HG03342 (cell line): ENCODE data around the gene TUBG1.

ENCODE experiments used
- ATAC-seq: cut with Tn5 transposase; IDR thresholded peaks from one replicate; pipeline ENCODE4 v1.9.1; 2021; ENCODE audit warnings: mild to moderate bottlenecking, moderate library complexity; ENCODE audit not compliant: unreplicated experiment

Gene TUBG1

GRCh38 chr17:42609182-42609813, at the start of gene TUBG1, which contains the start of gene RETREG3:
Gene TUBG1, plus strand, starts transcription at chr17:42609683. Its CDS starts 55 bp downstream, at chr17:42609738.
Gene RETREG3, minus strand, starts transcription at chr17:42609374. Its CDS starts 50 bp downstream, at chr17:42609324.
- ATAC-seq: peak; percentile 89

DNA sequence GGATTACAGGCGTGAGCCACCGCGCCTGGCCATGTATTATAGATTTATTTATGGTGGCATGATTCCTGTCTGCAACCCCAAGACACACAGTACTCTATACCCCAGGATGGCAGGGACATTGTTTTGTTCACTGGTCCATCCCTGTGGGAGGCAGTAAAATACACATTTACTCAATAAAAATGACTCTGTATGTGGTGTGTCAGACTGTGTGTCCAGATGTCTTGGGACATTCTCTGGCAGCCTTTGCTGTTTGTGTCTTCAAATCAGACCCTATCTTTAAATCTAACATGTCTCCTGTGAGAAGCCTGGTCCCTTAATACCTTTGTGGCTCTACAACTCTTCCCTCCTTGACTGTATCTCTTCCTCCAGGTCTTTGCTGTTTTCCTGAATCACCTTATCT, 49.2 kb upstream of the TUBG1 start:
- no peak for ATAC-seq

- ATAC-seq: no peak
Measured at GRCh38 chr17:42561897-42562387, 47.5 kb upstream of the TUBG1 start, which contains the start of gene COASY. Gene COASY, plus strand, starts transcription at chr17:42562148. Its CDS starts 475 bp downstream, at chr17:42562623.

- ATAC-seq: no peak
Measured at GRCh38 chr17:42562388-42563142, 46.9 kb upstream of the TUBG1 start.

- ATAC-seq: no peak
Measured at GRCh38 chr17:42563143-42563509, 46.4 kb upstream of the TUBG1 start.

DNA sequence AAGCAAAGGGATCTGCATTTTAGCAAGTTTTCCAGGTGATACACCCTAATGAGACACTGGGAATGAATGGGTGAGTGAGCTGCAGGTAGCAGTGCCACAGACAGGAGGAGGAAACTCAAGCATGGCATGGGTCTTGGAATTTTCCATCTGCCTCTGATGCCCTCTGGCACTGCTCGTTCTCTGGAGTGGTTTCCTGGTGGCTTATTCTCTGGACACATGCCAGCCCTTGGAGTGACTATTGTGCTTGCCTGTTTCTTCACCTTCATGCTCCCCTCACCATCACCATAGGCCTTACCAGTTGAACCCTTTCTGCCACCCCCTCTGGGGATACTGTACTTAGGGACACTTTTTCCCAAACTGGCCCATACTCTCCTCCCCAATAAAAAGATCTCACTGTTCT, 45.9 kb upstream of the TUBG1 start:
- ATAC-seq: no peak

GRCh38 chr17:42563950-42564349, 45.5 kb upstream of the TUBG1 start:
- ATAC-seq: no peak

GRCh38 chr17:42564815-42565522, 44.5 kb upstream of the TUBG1 start:
- no peak for ATAC-seq

- no peak for ATAC-seq
Measured at GRCh38 chr17:42565523-42566214, 43.8 kb upstream of the TUBG1 start.

- no peak for ATAC-seq
Measured at GRCh38 chr17:42566215-42566882, 43.1 kb upstream of the TUBG1 start.

GRCh38 chr17:42566883-42567573, 42.5 kb upstream of the TUBG1 start, which contains the start of gene MLX:
Gene MLX, plus strand, starts transcription at chr17:42567100. Its CDS starts 25 bp downstream, at chr17:42567125.
- ATAC-seq: peak; percentile 54

- no peak for ATAC-seq
Measured at GRCh38 chr17:42568341-42569111, 41.0 kb upstream of the TUBG1 start.

DNA sequence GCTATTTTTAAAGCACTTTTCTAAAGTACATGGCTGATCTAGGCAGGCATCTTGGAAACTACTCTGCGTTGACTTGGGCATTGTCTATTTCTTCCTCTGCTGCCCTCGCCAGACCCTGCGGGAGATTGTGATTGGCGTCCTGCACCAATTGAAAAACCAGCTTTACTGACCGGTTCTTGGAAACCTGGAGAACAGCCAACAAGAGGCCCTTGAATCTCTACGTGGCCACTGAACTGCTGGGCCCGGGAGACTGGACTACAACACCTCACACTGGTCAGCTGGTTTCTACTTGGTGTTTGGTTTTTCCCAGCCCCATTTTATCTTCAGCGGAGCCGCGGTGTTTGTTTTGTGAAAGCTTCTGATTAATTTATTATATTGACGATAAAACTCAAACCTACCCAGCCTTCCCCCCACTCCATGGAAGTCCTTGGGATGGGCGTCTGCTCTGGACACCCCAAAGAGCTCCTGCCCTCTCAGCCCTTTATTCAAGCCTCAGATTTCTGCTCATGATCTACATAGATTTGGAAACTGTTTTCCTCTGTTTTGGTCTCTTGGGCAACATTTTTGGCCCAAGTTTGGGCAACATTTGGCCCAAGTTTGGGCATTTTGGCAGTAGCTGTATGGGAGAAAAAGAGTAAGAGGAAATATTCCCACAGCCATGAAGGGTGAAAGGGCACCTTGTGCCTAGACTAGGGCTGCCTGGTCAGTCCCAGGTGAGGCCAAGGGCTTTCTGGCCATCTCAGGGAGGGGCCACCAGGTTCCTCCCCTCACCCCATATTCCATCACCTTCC, 37.9 kb upstream of the TUBG1 start:
- no peak for ATAC-seq

DNA sequence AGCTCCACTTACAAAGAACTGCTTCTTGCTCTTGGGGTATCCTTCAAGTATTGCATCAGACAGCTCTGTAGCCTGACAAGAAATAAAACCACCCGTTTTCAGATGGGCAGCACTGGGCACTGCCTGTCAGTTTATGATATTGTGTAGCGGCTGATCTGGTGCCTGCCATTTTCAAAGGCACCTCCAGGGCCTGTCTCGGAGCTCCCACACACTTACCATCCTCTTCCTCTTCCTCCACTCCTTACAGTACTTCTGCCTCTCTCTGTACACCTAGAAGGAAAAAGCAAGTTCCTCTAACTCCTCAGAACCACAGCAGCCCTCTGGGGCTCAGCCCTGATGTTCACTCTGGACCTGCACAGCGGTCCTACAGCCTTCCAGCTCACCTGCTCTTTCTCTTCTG, 36.4 kb upstream of the TUBG1 start:
- ATAC-seq: no peak

DNA sequence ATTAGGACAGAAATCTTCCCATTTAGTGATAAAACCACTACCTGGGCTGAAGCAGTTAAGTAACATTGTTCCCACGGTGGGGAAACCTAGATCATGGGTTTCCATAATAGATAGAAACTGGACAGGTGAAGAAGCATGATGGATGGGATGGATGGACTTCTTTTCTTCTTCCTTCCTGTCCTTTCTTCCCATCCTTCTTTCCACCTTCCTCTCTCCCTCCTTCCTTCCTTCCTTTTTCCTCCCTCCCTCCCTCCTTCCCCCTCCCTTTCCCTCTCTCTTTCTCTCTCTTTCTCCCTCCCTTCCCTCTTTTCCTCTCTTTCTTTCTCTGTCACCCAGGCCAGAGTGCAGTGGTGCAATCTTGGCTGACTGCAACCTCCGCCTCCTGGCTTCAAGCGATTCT, 35.0 kb upstream of the TUBG1 start:
- no peak for ATAC-seq

GRCh38 chr17:42577140-42577531, 32.3 kb upstream of the TUBG1 start:
- ATAC-seq: no peak

DNA sequence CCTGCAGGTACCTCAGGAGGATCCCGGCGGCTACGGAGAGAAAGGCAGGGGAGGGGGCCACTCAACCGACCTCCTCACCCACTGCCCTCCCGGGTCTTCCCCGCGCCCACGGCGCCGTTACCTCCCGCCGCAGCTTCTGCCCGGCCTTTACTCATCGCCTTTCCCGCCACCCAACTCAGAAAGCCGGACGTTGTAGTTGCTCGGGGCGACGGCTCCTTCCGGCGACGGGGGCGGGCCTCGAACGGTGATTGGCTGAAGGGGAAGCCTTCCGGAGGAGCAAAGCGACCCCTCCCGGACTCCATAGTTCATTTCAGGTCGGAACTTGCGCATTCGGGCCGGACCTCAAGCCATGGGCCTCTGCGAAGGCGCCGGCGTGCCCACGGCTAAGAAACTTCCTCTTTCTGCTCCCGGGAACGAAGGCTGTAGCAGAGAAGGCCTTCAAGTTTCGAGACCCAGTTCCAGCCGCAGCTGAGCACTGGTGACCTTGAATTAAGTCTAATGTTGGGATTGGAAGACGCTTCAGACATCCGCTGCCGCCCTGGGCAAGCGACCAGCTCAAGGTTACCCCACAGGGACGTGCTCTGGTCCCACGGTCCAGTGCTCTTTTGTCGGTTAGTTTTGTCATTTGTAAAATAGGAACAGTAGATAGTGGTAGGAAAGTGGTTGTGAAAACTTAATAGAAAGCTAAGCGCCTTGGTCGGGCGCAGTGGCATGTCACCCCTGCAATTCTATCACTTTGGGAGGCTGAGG, 31.8 kb upstream of the TUBG1 start, which contains the start of gene PSMC3IP:
TSS of gene PSMC3IP (minus strand) at position 198 of the 750 bp plus-strand sequence. CDS start at position 155, 43 bp downstream.
- peak; percentile 54 for ATAC-seq
